Measurements from ENCODE around the gene RBP3. TPM values are rescaled to one million over a fixed set of nuclear protein-coding genes. Genes with fewer than 3 reads are reported as not detected.
A peak's percentile ranks its signal among the peaks of the same experiment; 100 is the strongest.

RBP3 gene
- total RNA-seq, 1 experiment from 2014 or later: not detected

DNA sequence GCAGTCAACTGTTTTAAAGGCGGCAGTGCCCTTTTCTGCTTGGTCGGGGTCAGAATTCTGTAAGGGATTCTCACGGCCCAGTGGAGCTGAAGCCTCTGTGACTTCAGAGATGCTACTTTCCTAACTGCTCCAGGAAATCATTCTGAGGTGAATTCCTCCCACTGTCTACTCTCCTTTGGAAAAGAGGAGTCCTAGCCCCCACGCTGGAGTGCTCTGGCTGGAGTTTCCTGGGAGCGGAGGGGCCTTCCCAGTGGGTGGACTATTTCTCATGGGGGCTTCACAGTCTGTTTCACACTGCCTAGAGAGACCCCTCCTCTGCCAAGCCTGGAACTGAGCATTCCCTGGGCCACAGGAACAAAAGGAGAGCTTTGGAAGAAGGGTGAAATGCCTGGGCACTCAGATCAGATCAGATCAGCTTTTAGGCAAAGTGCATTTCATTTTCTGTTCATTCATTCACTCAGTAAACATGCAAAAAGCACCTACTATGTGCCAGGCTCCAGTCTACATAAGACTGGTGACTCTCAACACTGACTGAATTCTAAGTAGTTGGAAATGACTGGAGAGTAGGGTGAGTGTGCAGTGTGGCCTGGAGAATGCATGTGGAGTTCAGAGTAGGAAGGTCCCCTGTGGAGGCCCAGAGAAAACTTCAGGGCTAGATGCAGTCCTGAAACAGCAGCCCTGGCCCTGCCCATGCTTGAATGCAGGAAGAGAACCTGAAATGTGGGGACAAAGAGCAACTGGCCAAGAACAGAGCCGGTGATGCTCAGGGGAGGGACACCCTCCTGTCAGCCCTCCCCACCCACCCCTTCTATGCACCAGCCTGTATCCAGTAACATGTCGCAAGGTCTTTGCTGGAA, 23.7 kb downstream of the RBP3 start:
- H3K4me1 ChIP-seq (ENCODE audit: insufficient read depth, low read length): peaks cover 6% of the 10 kb centered on the region; the same call in 1 of the 2 replicates
- no peak overlapping the region for H4K91ac ChIP-seq (ENCODE audit: insufficient read length, low read depth, low read length)
- no peak overlapping the region for H2BK15ac ChIP-seq (ENCODE audit: low read depth, low read length)
- no peak overlapping the region for H3K18ac ChIP-seq (ENCODE audit: insufficient read length, low read depth, low read length)
- no peak overlapping the region for H2BK20ac ChIP-seq (ENCODE audit: low read depth, low read length, poor library complexity, severe bottlenecking)
- no peak overlapping the region for H3T11ph ChIP-seq (ENCODE audit: low read length)
- no peak overlapping the region for H3K14ac ChIP-seq (ENCODE audit: insufficient read depth, low read length)
- no peaks in the 10 kb centered on the region for H3K79me1 ChIP-seq (ENCODE audit: insufficient read depth, low read depth, low read length, poor library complexity, severe bottlenecking)
- H3K27ac Mint-ChIP-seq: peak overlapping the region in 2 of 3 experiments; percentile 49 to 68; a peak in 1 of 7 replicates
- H3K36me3 Mint-ChIP-seq (ENCODE audit: insufficient read depth in 1 of 3, low read depth in 3 of 3): no peaks in the 10 kb centered on the region
- H3K4ac ChIP-seq (ENCODE audit: low read depth, low read length): no peak overlapping the region
- H3K23ac ChIP-seq (ENCODE audit: insufficient read length, low read depth, low read length): no peak overlapping the region
- no peak overlapping the region for H2BK12ac ChIP-seq (ENCODE audit: insufficient read length, low read depth, low read length)
- no peak overlapping the region for H2BK5ac ChIP-seq (ENCODE audit: insufficient read length, low read length)
- H3K9ac ChIP-seq (ENCODE audit: extremely low read depth, insufficient read length, low read length): no peak overlapping the region
- H4K5ac ChIP-seq (ENCODE audit: insufficient read length, low read depth, low read length): no peak overlapping the region
- H3K79me2 ChIP-seq (ENCODE audit: insufficient read depth, low read length): no peaks in the 10 kb centered on the region
- no peak overlapping the region for H2AFZ ChIP-seq (ENCODE audit: low read length)
- H3K27me3 ChIP-seq (ENCODE audit: insufficient read depth, low read length): no peaks in the 10 kb centered on the region
- no peaks in the 10 kb centered on the region for H3K27me3 Mint-ChIP-seq (ENCODE audit: low read depth)
- WGBS (ENCODE audit: extremely low coverage, insufficient read length, low lambda C conversion rate): no CpG with 5 or more reads among the region's 7 CpGs
- no peak overlapping the region for H4K8ac ChIP-seq (replicated peaks; ENCODE audit: insufficient read length, low read depth, low read length)
- no peaks in the 10 kb centered on the region for H4K20me1 ChIP-seq (ENCODE audit: control insufficient read depth, insufficient read depth, insufficient read length)
- no peak overlapping the region for H3K56ac ChIP-seq (ENCODE audit: insufficient read length, low read depth, low read length)
- H3K23me2 ChIP-seq (ENCODE audit: insufficient read length, low read depth, low read length, poor library complexity, severe bottlenecking): no peaks in the 10 kb centered on the region
- DNase-seq: peak; percentile 23
- H3K9me3 Mint-ChIP-seq: no peaks in the 10 kb centered on the region
- TF ChIP-seq, protein P1, sequence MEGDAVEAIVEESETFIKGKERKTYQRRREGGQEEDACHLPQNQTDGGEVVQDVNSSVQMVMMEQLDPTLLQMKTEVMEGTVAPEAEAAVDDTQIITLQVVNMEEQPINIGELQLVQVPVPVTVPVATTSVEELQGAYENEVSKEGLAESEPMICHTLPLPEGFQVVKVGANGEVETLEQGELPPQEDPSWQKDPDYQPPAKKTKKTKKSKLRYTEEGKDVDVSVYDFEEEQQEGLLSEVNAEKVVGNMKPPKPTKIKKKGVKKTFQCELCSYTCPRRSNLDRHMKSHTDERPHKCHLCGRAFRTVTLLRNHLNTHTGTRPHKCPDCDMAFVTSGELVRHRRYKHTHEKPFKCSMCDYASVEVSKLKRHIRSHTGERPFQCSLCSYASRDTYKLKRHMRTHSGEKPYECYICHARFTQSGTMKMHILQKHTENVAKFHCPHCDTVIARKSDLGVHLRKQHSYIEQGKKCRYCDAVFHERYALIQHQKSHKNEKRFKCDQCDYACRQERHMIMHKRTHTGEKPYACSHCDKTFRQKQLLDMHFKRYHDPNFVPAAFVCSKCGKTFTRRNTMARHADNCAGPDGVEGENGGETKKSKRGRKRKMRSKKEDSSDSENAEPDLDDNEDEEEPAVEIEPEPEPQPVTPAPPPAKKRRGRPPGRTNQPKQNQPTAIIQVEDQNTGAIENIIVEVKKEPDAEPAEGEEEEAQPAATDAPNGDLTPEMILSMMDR (conservative IDR thresholded peaks at IDR 0.05): no peak
- H3K4me3 Mint-ChIP-seq: no peak overlapping the region
- H3K9me3 ChIP-seq (ENCODE audit: control insufficient read depth, low read depth, low read length): no peaks in the 10 kb centered on the region
- no peak overlapping the region for H3K4me2 ChIP-seq (ENCODE audit: insufficient read depth, insufficient read length, low read length)
- peaks cover 12 to 19% of the 10 kb centered on the region in 2 experiments for H3K4me1 Mint-ChIP-seq
- H2AK5ac ChIP-seq (ENCODE audit: insufficient read length, low read length): no peak overlapping the region
- no peak overlapping the region for H2BK120ac ChIP-seq (ENCODE audit: low read depth, low read length, poor library complexity, severe bottlenecking)
- H3K27ac ChIP-seq (ENCODE audit: insufficient read length, low read depth, low read length): no peak overlapping the region
